CD14-positive monocyte (primary cell): ENCODE data around the gene GRIK4. TPM values are rescaled to one million over a fixed set of nuclear protein-coding genes. Genes with fewer than 3 reads are reported as not detected.

Experiments used
- DNase-seq, 3 donors: peaks; one replicate each; pipeline ENCODE4 v3.0.0-alpha.2; 2011 to 2022
- H2AFZ ChIP-seq: 2 replicates; pipeline ENCODE4 v1.6.0; 2012; ENCODE audit warnings: mild to moderate bottlenecking, low read depth, low read length, inconsistent platforms; ENCODE audit not compliant: insufficient read depth, poor library complexity, severe bottlenecking
- H3K27ac ChIP-seq, 2 donors: 1 replicate in 1 of 2; 2 replicates in 1 of 2; pipeline ENCODE4 v1.5.1; 2012 to 2013; ENCODE audit warnings: low read length in 2 of 2, control low read depth in 1 of 2, inconsistent platforms in 1 of 2, low read depth in 1 of 2, mild to moderate bottlenecking in 1 of 2
- H3K27me3 ChIP-seq, 2 donors: one replicate each; pipeline versions ENCODE4 v1.6.0 to v1.6.1; 2011 to 2013; ENCODE audit warnings: low read length in 2 of 2; ENCODE audit not compliant: control insufficient read depth in 2 of 2, insufficient read depth in 2 of 2
- H3K36me3 ChIP-seq, 2 donors: replicated peaks in 1 of 2; 1 replicate in 1 of 2; 2 replicates in 1 of 2; pipeline versions ENCODE4 v1.5.1 to v1.6.1; 2012 to 2013; ENCODE audit warnings: low read length in 2 of 2, control low read depth in 1 of 2, inconsistent platforms in 1 of 2, mild to moderate bottlenecking in 1 of 2; ENCODE audit not compliant: insufficient read depth in 2 of 2, control insufficient read depth in 1 of 2
- H3K4me1 ChIP-seq, 2 donors: 1 replicate in 1 of 2; 2 replicates in 1 of 2; pipeline versions ENCODE4 v1.5.1 to v1.6.1; 2012 to 2013; ENCODE audit warnings: low read length in 2 of 2, control low read depth in 1 of 2, inconsistent platforms in 1 of 2, mild to moderate bottlenecking in 1 of 2, moderate library complexity in 1 of 2; ENCODE audit not compliant: insufficient read depth in 2 of 2, control insufficient read depth in 1 of 2
- H3K4me2 ChIP-seq: replicated peaks from 2 replicates; pipeline ENCODE3; 2012; ENCODE audit warnings: low read length, moderate library complexity, mild to moderate bottlenecking; ENCODE audit not compliant: poor library complexity, severe bottlenecking; ENCODE audit errors: extremely low read depth
- H3K4me3 ChIP-seq, 3 experiments: fragments of 200-600 bp in 1 of 3; sonication (generic) in 1 of 3; replicated peaks in 1 of 3; 1 replicate in 2 of 3; 2 replicates in 1 of 3; pipeline ENCODE4 v1.5.1; 2011 to 2013; ENCODE audit warnings: low read length in 3 of 3, mild to moderate bottlenecking in 3 of 3, control low read depth in 2 of 3, low read depth in 2 of 3, inconsistent platforms in 1 of 3, moderate library complexity in 1 of 3
- H3K79me2 ChIP-seq: 2 replicates; pipeline ENCODE4 v1.6.0; 2012; ENCODE audit warnings: mild to moderate bottlenecking, control low read depth, inconsistent platforms, low read length, moderate library complexity; ENCODE audit not compliant: insufficient read depth
- H3K9ac ChIP-seq: 2 replicates; pipeline ENCODE4 v1.6.0; 2017; ENCODE audit warnings: low read length, mild to moderate bottlenecking; ENCODE audit not compliant: insufficient read depth, poor library complexity, severe bottlenecking
- H3K9me3 ChIP-seq, 2 donors: replicated peaks in 1 of 2; 1 replicate in 1 of 2; 2 replicates in 1 of 2; pipeline versions ENCODE4 v1.5.1 to v1.6.1; 2012 to 2013; ENCODE audit warnings: low read length in 2 of 2, control low read depth in 1 of 2; ENCODE audit not compliant: control insufficient read depth in 1 of 2, insufficient read depth in 1 of 2
- H4K20me1 ChIP-seq: 2 replicates; pipeline ENCODE4 v1.6.0; 2012; ENCODE audit warnings: mild to moderate bottlenecking, low read length, control low read depth, moderate library complexity; ENCODE audit not compliant: insufficient read depth
- H3K27ac Mint-ChIP-seq, 7 donors: one replicate each; pipeline ENCODE4 v1.8.0; 2020; ENCODE audit warnings: mild to moderate bottlenecking in 7 of 7, mixed read lengths in 7 of 7, moderate library complexity in 6 of 7, inconsistent platforms in 2 of 7
- H3K27me3 Mint-ChIP-seq, 3 donors: one replicate each; pipeline ENCODE4 v1.8.0; 2021 to 2022; ENCODE audit warnings: low read depth in 3 of 3, mild to moderate bottlenecking in 3 of 3, mixed read lengths in 3 of 3, moderate library complexity in 3 of 3, inconsistent platforms in 1 of 3
- H3K36me3 Mint-ChIP-seq, 2 donors: one replicate each; pipeline ENCODE4 v1.8.0; 2020; ENCODE audit warnings: mixed read lengths in 2 of 2, inconsistent platforms in 1 of 2, mild to moderate bottlenecking in 1 of 2
- H3K4me1 Mint-ChIP-seq: one replicate; pipeline ENCODE4 v1.8.0; 2020; ENCODE audit warnings: mild to moderate bottlenecking, mixed read lengths
- H3K4me3 Mint-ChIP-seq, 2 donors: one replicate each; pipeline ENCODE4 v1.8.0; 2020; ENCODE audit warnings: mild to moderate bottlenecking in 2 of 2, mixed read lengths in 2 of 2, moderate library complexity in 1 of 2
- H3K9me3 Mint-ChIP-seq, 7 donors: one replicate each; pipeline ENCODE4 v1.8.0; 2020 to 2022; ENCODE audit warnings: mixed read lengths in 7 of 7, mild to moderate bottlenecking in 6 of 7, moderate library complexity in 6 of 7, inconsistent platforms in 2 of 7
- CTCF ChIP-seq: fragments of 200-600 bp; IDR thresholded peaks from one replicate; pipeline ENCODE4 v1.8.0; 2022; ENCODE audit warnings: antibody characterized with exemption, mild to moderate bottlenecking
- WGBS: methylation state at CpG from one replicate; pipeline ENCODE4 v1.1.5; 2013; ENCODE audit warnings: missing lambda C conversion rate; ENCODE audit not compliant: insufficient coverage; 5-methylcytosine and 5-hydroxymethylcytosine counted together
- intact Hi-C, 2 donors: fragments of 100-400 bp; cut with micrococcal nuclease; formaldehyde crosslinking; loops; one replicate each; pipeline versions ENCODE4 v1.15.0 to v1.15.1; 2023
- polyA plus RNA-seq, 3 donors: library from polyadenylated mRNA; depleted of rRNA in 1 of 3; unstranded in 2 of 3; stranded (reverse) in 1 of 3; fragments of 300-500 nt in 2 of 3; fragments of >200 nt in 1 of 3; fragmentation: Illumina TruSeq in 2 of 3; gene quantifications; 1 replicate in 2 of 3; 2 replicates in 1 of 3; pipeline ENCODE4 v1.2.3, GENCODE V29; 2012 to 2021

The GRIK4 gene
- polyA plus RNA-seq, 3 donors, result not detected

GRCh38 chr11:120574876-120575275, 63.3 kb downstream of the GRIK4 start:
- no peaks in the 10 kb centered on the region for H3K36me3 Mint-ChIP-seq
- Histone ChIP-seq H3K79me2 (no peaks in the 10 kb centered on the region), H3K4me1 (no peaks in the 10 kb centered on the region), H3K4me2 (no peak overlapping the region), H3K9me3 (no peaks in the 10 kb centered on the region), H3K36me3 (no peaks in the 10 kb centered on the region), H3K27me3 (no peaks in the 10 kb centered on the region), H3K9ac (no peak overlapping the region), H3K27ac (no peak overlapping the region), H4K20me1 (no peaks in the 10 kb centered on the region), H3K4me3 (no peak overlapping the region), H2AFZ (no peak overlapping the region)
- no peak overlapping the region for H3K4me3 Mint-ChIP-seq
- H3K4me1 Mint-ChIP-seq, result no peaks in the 10 kb centered on the region
- TF ChIP-seq CTCF, result no peak
- intact Hi-C loops, result no loop called here
- peaks cover 6 to 9% (median 8%) of the 10 kb centered on the region in 3 donors for H3K27me3 Mint-ChIP-seq
- WGBS, result 84% methylated on average over 7 of the region's 8 CpGs
- peaks cover 0 to 2% (median 0%) of the 10 kb centered on the region in 7 donors for H3K9me3 Mint-ChIP-seq
- no peak overlapping the region for H3K27ac Mint-ChIP-seq
- no peak for DNase-seq

- peak overlapping the region in 1 of 2 donors; percentile 31 for H3K4me3 Mint-ChIP-seq
- H3K4me1 Mint-ChIP-seq, result no peaks in the 10 kb centered on the region
- Histone ChIP-seq H3K79me2 (no peaks in the 10 kb centered on the region), H3K9me3 (no peaks in the 10 kb centered on the region), H3K27me3 (no peaks in the 10 kb centered on the region), H2AFZ (no peak overlapping the region), H4K20me1 (no peaks in the 10 kb centered on the region), H3K27ac (no peak overlapping the region), H3K9ac (no peak overlapping the region), H3K4me3 (no peak overlapping the region), H3K4me2 (no peak overlapping the region), H3K36me3 (no peaks in the 10 kb centered on the region), H3K4me1 (no peaks in the 10 kb centered on the region)
- H3K27ac Mint-ChIP-seq, result no peak overlapping the region
- intact Hi-C loops, result no loop called here
- no peak for TF ChIP-seq CTCF
- no peak for DNase-seq
- no CpG with 5 or more reads among the region's 9 CpGs for WGBS
- peaks cover 0 to 2% (median 0%) of the 10 kb centered on the region in 7 donors for H3K9me3 Mint-ChIP-seq
- no peaks in the 10 kb centered on the region for H3K36me3 Mint-ChIP-seq
- peaks cover 8 to 13% (median 8%) of the 10 kb centered on the region in 3 donors for H3K27me3 Mint-ChIP-seq
These were observed 63.9 kb downstream of the GRIK4 start for GRCh38 chr11:120575461-120575860.
